HG03060 (cell line): ENCODE measurements around the gene ITGA2B.
"Not testable (repeated sequence)": the region's sequence is repeated elsewhere in the genome, so short reads cannot be mapped to it uniquely, and the experiment has no call there.

Experiments used
- ATAC-seq: cut with Tn5 transposase; IDR thresholded peaks from one replicate; pipeline ENCODE4 v1.9.1; 2021; ENCODE audit warnings: low read depth, moderate number of reproducible peaks; ENCODE audit not compliant: unreplicated experiment

The ITGA2B gene

DNA sequence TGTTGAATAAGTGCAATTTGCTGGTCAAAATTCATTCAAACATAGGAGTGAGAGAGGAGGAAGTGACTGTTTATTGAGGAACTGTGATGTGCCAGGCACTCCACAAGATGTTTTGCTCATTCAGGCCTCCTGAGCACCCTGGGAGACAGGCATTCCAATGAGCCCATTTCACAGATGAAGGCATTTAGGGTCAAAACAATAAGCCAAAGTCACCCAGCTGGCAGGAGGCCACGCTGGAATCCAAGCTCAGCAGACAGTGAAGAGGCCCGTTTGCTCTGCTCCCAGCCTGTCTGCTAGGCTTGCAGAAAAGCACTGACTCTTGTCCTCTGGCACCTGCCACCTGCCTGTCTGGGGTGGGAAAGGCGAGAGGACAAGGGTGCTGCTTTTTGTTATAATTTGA is 54.7 kb downstream of the ITGA2B start:
- ATAC-seq = no peak

DNA sequence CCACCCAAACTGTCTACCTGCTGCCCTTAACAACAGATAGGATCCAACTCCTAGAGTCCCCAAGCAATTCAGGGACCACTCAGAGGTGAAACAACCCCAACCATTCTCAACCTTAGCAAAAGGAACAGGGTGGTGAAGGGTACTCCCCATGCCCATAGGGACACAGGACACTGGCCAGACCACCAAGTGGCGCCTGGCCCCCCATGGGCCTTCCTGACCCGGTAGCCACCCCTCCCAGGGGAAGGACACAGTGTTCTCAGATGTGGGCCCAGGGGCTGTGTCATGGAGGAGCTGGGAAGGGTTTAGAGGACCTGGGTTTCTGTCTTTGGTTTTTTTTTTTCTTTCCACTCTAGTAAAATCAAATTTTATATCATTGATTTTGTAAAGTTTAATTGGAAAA is 55.1 kb downstream of the ITGA2B start:
- ATAC-seq = no peak

DNA sequence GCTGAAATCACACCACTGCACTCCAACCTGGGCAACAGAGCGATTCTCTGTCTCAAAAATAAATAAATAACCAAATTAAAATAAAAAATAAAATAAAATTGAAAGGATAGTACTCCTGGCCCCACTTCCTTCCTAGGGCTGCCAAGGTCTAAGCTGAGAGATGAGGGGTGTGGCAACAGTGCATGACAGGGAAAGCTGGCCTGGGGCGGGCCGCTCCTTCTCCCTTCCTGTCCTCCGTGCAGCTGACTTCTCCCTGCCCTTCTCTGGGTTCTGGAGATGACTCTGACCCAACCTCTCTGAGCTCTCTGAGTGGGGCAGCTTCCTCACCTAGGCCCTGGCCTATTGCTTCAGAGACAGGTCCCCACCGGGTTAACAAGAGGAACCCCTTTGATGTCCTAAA is 56.1 kb downstream of the ITGA2B start:
- no peak for ATAC-seq

DNA sequence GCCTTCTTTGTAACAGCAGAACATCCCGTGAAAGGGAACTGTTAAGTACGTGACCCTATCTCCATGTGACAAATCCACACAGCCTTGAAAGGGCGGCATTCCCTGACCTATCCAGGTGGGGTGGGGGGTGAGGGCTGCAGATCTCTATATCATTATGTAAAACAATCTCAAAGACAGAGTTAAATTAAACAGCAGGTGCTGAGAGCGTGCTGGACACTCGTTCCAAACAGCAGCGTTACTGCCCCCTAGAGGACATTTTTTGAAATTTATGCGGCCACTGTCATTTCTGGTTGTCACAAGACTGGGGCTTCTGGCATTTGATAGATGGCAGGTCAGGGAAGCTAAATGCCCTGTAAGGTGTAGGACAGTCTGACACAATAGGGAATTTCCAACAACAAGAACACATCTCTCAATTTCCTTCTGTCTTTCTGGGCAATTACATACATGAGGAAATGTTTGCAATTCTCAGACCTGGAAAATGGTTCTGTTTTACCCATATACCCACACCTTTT is 58.1 kb downstream of the ITGA2B start:
- no peak for ATAC-seq

DNA sequence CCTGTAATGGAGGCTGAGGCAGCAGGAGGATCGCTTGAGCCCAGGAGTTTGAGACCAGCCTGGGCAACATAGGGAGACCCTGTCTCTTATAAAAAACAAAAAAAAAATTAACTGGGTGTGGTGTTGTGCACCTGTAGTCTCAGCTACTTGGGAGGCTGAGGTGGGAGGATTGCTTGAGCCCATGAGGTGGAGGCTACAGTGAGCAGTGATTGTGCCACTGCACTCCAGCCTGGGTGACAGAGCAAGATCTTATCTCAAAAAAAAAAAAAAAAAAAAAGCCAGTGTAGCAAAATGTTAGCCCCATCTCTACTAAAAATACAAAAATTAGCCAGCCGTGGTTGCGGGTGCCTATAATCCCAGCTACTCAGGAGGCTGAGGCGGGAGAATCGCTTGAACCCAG is 59.2 kb downstream of the ITGA2B start:
- not testable (repeated sequence) for ATAC-seq

DNA sequence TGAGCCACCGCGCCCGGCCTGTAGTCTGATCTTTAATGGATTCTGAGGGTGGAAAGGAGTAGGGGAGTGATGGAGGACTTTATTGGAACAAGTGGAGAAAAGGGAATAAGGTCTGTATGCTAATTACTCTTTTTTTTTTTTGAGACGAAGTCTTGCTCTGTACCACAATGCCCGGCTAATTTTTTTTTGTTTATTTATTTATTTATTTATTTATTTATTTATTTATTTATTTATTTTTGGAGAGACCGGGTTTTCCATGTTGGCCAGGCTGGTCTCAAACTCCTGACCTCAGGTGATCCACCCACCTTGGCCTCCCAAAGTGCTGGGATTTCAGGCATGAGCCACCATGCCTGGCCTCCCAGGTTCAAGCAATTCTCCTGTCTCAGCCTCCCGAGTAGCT is 59.9 kb downstream of the ITGA2B start:
- not testable (repeated sequence) for ATAC-seq

DNA sequence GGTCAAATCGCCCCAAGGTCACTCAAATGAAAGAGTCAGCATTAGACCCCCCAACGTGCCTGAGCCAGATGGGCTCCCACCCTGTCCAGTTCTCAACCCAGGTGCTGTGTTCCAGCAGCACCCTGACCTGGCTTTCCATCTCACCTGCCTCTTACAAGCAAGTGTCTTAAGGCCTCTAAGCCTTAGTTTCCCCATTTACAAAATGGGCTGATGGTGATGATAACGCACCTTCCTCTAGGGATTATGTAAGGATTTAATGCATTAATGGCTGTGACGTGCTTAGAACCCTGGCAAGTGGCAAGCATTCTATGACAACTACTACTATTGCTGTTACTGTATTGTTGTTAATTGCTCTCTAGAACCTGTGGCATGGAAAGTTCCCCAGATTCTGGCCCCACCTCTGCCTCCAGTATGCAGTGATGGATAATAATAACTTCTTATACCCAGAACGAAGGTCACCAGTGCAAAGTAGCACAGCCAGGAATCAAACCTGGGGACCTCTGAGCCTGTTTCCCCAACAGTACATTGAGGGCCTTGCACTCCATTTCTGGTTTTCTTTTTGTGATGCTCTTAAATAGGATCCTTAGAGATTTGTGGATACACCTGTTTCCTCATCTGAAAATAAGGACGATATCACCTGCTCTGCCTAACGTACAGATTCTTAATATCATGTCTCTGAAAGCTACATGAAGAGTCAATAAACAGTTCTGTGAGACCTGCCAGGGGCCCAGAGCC is 61.6 kb downstream of the ITGA2B start:
- ATAC-seq = no peak

DNA sequence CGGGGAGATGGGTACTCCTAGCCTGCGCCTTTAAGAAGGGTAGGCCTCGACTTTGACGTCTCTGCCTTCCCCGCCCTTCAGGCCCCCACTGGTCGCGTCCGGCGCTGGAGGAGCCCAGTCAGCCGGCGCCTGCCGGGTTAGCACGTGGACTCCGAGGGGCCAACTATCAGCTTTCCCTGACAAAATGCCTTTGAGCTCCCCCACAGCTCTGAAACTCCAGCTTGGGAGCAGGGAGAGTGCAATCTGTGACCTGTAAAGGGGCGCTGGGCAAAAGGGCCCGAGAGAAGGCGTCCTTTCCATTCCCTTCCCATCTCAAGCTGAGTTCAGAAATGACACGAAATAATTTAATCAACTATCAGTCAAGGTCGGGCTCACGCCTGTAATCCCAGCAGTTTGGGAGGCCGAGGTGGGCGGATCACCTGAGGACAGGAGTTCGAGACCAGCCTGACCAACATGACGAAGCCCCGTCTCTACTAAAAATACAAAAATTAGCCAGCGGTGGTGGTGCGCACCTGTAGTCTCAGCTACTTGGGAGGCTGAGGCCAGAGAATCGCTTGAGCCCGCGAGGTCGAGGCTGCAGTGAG is 62.5 kb downstream of the ITGA2B start:
- ATAC-seq = no peak

DNA sequence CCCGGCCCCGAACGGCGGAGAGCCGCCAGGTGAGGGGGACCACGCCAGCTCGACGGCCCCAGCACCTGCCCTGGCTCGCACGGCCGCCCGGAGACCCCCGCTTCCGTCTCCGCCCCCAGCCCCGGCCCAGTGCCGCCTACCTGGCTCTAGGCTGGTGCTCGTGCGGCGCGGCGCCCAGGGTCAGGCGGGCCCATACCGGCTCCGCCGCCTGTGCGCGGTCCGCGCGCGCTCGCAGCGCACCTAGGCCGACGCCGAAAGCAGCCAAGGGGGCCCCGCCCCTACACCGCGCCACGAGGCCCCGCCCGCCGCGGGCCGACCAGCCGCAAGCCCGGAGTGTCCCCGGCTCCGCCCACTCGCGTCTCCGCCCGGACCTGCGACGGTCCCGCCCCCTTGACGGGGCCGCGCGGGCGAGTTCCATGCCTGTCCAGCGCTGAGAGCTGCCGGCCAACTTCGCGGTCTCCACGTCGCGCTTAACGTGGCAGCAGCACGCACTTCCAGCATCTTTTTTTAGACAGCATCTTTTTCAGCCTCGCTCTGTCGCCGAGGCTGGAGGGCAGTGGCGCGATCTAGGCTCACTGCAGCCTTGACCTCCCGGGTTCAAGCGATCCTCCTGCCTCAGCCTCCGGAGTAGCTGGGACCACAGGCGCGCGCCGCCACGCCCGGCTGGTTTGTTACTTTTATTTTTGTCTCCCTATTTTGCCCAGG is 64.7 kb downstream of the ITGA2B start, which contains the start of gene SLC25A39:
Gene SLC25A39 (minus strand): TSS at position 253 of the 705 bp plus-strand sequence. CDS start 1,261 bp downstream, outside the sequence.
- ATAC-seq = peak; percentile 57

DNA sequence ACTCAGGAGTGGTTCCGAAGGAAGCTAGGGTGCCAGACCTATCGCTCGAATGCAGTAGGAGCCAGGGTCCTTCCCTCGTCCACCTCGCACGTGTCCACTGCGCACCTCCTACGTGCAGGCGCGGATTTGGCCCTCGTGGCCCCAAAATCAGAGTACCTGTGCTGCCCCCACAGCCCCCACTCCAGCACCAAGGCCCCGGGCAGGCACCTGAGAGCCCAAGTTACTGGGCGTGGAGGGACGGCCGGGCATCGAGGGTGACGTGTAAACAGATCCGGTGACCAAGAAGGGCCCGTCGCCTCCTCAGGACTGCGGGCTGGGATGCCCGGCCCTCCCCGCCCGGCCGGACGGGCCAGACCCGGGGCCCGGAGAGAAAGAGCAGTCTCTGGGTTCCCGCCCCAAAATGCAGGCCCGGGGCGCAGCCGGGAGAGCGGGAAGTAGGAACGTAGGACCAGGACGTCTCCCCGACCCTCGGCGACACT is 65.3 kb downstream of the ITGA2B start:
- no peak for ATAC-seq

DNA sequence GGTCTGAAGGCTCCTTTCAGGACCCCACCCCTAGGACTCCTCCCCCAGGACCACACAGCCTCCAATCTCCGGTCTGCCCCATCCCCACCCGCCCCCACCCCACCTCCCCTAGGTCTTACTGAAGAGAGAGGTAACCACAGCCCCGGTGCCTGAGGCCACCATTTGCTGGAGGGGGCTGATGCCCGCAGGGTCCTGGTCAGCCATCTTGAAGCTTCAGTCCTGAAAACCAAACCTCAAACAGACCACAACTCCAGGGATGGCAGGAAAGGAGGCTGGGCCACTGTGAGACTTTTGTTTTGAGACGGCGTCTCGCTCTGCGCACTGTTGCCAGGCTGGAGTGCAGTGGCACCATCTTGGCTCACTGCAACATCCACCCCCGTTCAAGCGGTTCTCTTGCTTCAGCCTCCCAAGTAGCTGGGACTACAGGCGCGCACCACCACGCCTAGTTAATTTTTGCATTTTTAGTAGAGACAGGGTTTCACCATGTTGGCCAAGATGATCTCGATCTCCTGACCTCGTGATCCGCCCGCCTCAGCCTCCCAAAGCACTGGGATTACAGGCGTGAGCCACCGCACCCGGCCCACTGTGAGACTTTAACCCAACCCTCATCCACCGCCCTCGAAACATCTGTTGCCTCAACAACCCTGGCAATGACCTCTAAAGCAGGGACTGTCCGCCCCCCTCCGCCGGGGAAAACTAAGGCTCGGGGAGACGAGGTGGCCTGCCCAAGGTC is 65.9 kb downstream of the ITGA2B start:
- no peak for ATAC-seq

DNA sequence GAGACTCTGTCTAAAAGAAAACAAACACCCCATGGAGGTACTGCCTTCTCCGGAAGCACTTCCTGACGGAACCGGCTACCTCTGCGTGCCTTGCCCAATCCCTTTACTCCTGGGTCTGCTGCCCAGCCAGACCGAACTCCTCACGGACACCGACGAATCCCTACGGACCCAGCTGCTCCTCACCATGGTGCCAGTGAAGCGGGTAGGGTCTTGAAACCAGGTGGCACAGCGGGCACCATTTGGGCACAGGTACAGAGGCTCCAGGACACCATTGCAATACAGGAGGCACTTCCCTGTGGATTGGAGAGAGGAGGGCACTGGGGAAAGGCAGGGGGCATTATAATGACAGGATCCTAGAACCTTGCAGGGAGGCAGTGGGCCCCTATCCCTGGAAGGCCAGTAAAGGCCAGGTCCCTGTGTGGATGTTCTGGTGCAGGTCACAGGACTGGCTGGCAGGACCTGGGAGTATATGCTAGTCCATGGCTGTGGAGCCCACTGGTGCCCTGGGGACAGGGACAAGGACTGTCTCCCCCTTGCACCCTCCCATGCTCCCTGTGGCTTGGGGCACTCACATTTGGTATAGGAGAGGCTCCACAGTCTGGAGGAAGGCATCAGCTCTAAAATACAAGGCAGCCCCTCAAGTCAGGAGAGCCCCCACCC is 67.1 kb downstream of the ITGA2B start:
- no peak for ATAC-seq
